HEK293 (cell line): ENCODE measurements around the gene SYNPR.

Experiments
- CTCF ChIP-seq: fragments of 450-650 bp; formaldehyde crosslinking; IDR thresholded peaks from 2 replicates; pipeline ENCODE4 v1.5.1; 2016; ENCODE audit warnings: missing biosample characterization, missing genetic modification characterization
- PRDM10 ChIP-seq: fragments of 450-650 bp; formaldehyde crosslinking; IDR thresholded peaks from 2 replicates; pipeline ENCODE4 v1.5.1; 2016; ENCODE audit warnings: missing biosample characterization, missing genetic modification characterization
- REST ChIP-seq: fragments of 450-650 bp; formaldehyde crosslinking; IDR thresholded peaks from 2 replicates; pipeline ENCODE4 v1.5.1; 2016; ENCODE audit warnings: missing biosample characterization, missing genetic modification characterization
- ZBTB20 ChIP-seq: fragments of 450-650 bp; formaldehyde crosslinking; IDR thresholded peaks from 2 replicates; pipeline ENCODE4 v1.5.1; 2016; ENCODE audit warnings: missing biosample characterization, missing genetic modification characterization
- ZNF121 ChIP-seq: fragments of 450-650 bp; formaldehyde crosslinking; IDR thresholded peaks from 2 replicates; pipeline ENCODE4 v1.5.1; 2016; ENCODE audit warnings: missing biosample characterization, missing genetic modification characterization
- ZXDB ChIP-seq: fragments of 450-650 bp; formaldehyde crosslinking; IDR thresholded peaks from 2 replicates; pipeline ENCODE4 v1.5.1; 2016; ENCODE audit warnings: missing biosample characterization, missing genetic modification characterization

GRCh38 chr3:63458405-63458804 lies 180.3 kb downstream of the SYNPR start:
- TF ChIP-seq REST (tag by site-specific recombination) (no peak), ZXDB (no peak), CTCF (tag by site-specific recombination) (no peak), ZNF121 (tag by site-specific recombination) (no peak), PRDM10 (tag by site-specific recombination) (no peak), ZBTB20 (no peak)
